ENCODE measurements around the gene ANKRD9.
A peak's percentile ranks its signal among the peaks of the same experiment; 100 is the strongest.
"Not testable (repeated sequence)": the region's sequence is repeated elsewhere in the genome, so short reads cannot be mapped to it uniquely, and the experiment has no call there.

The ANKRD9 gene, protein sequence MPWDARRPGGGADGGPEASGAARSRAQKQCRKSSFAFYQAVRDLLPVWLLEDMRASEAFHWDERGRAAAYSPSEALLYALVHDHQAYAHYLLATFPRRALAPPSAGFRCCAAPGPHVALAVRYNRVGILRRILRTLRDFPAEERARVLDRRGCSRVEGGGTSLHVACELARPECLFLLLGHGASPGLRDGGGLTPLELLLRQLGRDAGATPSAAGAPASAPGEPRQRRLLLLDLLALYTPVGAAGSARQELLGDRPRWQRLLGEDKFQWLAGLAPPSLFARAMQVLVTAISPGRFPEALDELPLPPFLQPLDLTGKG
- 4.7 to 7.2 reads per million in 2 donors for total RNA-seq

DNA sequence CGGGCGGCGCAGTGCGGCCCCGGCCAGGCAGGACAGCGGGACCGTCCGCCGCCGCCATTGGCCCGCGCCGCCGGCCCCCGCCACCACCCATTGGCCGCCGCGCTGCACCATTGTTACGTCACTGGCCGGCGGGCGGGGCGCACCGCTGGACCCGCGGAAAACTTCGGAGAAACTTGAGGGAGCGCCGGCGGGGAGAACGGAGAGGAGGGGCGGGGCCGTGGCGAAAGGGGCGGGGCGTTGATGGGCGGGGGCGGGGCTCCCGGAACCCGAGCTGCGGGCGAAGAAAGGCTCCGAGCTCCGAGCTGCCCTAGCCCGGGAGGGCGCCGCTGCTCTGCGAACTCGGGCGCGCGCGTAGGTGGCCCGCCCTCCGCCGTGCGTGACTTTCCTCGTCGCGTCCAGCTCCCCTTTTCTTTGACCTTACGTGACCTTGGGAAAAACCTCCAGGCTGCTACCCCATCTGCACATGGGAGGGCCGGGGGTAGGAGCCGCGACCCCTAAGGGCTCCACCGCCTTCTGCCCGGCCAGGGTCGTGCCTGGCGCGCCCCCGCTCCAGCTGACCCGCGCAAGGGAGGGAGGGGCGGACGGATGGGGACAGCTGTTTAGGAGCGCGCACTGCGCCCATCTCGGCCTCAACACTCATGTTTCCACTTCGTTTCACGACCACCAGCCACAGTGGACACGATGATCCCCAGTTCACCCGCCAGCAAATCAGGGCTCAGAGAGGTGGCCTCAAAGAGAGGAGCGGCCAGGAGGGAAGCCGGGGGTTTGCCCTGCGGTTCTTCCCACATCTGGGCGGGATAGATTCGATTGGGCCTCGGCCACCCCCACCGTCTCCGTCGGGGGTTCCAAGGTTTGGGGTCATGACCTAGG, at the start of gene ANKRD9:
Gene ANKRD9 (minus strand): TSS at position 31 of the 870 bp plus-strand sequence. CDS start 1,887 bp downstream, outside the sequence.
- peak; percentile 74 to 91 (median 81) for DNase-seq

DNA sequence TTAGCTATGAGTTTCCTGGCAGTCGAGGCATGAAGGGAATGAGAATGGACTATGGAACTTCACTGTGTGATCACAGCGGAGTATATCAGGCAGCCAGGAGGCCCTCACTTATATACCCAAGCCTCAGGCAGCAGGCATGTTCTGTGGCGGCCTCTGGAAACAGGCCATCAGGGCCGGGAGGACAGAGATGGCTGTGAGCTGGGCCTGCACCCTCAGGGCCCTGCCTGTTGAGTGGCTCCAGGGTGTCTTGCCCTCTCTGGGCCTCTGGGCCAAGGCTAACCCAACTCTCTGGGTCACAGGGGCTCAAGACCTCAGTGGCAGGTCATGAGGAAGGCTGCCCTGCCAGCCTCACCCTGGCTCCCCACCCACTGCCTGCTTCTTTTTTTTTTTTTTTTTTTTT, 49.0 kb upstream of the ANKRD9 start:
- no peak for DNase-seq

DNA sequence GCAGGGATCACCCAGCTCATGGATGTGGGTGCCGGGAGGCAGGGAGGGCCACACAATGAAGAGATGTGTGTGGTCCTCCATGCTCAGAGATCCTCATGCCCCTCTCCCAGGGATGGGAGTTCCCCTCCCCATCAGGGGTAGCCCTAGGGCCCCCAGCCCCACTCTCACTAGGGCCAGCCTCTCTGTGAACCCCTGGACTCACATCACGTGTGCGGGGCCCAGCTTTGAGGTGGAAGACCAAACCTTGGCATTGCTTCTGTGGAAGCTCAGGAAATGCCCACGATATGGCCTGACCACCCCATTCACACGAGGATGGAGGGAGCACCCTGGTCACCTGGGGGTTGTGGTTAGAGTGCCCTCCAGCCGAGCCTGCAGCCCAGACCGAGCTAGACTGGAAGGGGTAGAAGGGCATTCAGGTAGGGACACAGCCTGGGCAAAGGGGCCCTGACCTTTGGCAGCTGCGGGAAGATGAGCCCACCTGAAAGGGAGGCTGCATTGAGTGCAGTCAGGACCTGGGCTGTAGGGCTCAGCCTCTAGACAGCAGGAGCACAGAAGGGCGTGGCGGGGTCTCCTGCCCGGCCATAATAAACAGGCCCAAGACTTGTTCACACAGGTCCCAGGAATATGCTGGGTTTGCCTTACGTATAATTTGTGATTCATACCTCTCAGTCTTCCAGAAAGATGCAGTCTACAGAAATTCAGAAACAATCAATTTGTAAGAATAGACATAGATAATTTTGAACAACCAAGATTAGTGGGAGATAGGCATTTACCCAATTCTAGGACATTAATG, 48.1 kb upstream of the ANKRD9 start:
- no peak for DNase-seq

DNA sequence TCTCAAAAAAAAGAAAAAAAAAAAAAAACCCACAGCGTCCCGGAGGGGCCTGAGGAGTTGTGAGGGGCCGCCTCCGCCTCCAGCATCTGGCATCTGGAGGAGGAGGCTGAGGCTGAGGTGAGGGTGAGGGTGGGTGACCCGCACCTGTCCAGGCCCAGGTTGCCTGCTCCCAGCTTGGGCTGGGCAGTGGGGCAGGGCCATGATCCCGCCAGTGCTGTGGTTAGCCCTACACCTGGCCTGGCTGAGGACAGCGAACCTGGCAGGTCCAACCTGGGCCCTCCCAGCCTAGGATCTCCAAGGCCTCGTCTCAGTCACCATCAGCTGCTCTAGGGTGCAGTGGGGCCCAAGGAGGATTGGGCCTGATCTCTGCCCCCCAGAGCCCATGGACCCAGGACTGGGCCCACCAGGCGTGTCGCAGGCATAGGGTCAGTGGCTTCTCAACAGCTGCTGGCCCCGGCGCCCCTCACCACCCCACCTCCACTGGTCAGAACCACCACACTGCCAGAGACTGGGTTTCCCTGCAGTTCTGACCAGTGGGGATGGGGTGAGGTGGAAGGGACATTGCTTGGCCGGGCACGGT, 46.6 kb upstream of the ANKRD9 start:
- no peak for DNase-seq

DNA sequence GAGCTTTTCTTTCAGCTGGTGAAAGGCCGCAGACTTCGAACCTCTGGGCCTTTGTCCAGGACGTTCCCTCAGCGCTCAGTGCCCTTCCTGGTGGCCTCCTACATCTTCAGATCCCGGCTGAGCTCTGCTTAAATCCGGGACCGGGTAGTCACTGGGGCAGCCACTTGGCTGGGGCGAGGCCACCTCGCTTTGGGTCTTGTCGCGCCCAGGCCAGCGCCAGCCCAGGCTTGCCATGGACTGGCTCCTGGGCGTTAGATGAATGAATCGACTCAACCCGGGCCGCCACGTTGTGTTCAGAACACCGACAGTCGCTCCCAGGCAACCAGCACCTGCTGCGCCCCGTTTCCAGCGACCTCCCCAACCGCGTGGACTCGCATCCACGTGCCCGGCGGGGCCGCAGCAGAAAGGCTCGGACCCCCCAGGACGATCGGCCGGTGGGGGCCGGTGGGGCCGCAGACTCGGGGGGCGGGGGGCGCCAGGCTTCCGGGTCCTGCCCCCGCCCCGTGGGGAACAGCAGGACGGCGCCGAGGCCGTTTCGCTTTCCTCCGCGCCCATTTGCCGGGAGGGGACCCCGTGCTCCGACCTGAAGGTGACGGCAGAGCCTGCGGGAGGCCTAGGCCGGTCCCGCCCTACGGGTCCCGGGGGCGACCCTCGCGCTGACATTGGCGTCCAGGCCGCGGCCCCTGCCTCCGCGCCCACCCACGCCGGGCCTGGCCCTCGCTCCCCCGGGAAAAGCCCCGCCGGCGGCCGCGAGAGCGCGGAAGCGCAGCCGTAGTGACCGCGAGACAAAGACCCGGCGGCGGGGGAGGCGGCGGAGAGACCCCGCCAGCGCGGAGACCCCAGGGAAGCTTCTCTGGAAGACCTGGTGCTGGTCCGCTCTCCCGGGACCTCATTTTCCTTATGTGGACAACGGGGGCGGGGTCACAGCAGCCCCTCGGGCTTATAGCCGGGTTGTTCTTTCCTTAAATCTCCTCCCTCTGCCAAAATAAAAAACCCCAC, 45.5 kb upstream of the ANKRD9 start:
- peak; percentile 28 to 69 (median 43) for DNase-seq

DNA sequence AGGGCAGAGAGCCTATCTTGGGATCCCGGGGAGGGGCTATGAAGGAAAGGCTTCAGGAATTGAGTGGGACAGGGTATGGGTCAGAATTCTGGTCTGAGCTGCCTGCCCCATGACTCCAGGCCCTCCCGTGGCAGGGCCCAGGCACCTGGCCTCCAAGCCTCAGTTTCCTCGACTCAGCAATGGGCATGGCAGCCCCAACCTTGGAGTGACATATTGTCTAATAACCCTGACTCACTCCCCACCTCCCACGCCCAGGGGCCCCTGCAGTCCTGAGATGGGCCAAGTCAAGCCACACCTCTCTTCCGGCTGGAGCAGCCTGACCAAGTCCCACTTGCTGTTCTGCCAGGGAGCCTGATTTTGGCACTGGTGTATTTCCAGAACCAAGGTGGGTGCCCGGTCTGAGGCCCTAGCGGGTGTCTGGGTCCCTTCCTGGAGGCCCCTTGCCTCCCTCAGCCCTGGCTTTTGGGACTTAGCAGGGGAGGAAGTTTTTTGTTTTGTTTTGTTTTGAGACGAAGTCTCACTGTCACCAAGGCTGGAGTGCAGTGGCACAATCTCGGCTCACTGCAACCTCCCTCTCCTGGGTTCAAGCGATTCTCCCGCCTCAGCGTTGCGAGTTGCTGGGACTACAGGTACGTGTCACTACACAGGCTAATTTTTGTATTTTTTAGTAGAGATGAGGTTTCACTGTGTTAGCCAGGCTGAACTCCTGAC, 42.6 kb upstream of the ANKRD9 start:
- DNase-seq: peak in 1 of 5 experiments; percentile 12

DNA sequence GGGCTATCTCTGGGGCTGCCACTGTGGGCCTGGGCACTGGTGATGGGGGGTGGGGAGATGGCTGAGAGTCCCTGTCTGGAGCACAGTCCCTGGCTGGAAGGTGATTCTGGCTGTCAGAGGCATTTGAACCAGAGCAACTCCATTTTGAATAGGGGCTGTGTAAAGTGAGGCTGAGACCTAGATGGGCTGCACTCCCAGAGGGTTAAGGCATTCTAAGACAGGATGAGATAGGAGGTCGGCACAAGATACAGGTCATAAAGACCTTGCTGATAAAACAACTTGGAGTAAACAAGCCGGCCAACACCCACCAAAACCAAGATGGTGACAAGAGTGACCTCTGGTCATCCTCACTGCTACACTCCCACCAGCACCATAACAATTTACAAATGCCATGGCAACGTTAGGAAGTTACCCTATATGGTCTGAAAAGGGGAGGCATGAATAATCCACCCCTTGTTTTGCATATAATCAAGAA, 41.4 kb upstream of the ANKRD9 start:
- not testable (repeated sequence) for DNase-seq

DNA sequence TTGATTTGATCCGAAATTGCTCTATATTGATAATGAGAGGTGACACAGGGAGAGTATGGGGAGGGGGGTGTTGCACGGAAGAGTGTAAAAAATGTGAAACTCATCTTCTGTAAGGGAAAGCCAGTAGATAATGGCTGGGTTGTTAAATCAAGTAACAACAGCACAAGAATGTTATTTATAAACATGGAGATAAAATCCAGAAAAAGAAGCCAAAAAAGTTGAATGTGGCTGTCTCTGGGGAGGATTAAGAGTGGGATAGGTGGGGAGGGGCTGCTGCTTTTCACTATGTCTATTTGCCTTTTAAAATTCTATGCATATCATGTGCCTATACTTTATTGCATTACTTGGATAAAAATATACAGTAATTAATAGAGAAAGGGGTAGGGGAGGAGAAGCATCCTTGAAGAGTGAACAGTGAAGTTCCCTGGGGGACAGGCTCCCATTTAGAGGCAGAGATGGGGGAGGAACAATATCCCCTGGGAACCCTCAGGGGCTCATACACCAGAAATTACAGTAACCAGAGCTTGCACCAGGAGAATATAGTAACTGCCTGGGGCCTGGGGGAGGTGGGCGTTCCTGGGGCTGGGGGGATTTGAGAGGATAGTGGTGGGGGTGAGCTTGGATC, 39.2 kb upstream of the ANKRD9 start:
- DNase-seq: no peak

DNA sequence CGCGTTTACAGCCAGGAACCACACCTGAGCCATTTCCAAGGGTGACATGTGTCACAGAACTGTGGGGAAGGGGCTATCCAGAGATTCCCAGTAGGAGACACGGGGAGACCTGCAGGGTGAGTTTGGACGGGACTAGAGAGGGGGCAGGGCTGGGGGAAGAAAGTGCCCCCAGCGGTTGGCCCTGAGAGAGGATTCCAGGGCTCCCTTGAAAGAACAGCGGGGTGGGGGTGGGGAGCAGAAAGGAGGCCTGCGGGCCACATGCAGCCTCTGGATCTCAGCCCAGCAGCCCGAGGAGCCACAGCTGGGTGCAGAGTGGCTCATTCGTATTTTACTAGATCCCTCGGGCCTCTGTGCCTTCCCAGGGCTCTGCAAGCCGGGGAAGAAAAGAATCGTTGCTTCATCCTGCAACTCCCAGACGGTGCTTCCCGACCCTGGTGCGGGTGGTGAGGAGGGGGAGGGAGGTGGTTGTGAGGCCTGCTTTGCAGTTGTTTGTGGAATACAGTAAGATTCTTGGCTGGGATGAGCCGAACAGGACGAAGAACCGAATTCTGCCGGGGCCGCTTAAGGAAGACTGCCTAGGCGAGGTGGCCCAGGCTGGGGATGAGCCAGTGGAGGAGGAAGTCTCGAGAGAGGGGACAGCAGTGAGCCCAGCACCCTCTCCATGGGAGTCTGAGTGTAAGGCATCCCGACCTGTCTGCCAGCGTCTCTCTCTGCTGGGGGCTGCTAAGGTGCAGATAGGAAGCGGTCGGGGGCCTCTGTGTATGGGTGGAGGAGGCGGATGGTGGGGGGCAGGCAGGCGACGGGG, 36.1 kb upstream of the ANKRD9 start:
- no peak for DNase-seq

DNA sequence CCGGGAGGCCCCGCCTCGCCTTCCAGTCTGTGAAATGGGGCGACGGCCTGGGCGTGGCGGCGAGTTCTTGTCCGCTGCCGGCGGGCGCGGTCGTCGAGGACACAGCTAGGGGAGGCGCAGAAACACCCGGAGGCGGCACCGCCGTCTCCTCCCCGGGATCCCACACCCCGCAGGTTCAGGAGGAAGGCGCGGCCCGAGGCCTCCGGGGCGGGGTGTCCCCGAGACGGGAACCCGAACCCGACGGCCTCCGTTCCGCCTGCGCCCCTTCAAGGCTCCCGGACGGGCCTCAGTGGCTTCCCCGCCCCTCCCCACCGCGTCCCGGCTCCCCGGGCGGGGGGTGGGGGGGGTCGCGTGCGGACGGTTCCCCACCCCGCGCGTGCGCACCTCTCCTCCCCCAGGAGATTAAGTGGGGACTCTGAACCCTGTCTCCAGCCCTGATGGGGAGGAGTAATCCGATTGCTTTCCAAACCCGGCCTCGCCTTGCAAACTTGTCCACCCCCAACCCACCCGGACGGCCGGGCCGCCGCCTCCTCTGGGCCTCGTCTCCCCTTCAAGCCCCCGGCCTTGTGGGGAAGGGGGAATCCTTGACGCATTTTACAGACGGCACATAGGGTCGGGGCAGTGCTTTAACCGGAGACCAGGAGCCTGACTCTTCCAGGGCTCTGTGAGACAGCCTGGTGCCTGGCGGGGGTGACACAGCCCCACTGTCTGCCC, 35.3 kb upstream of the ANKRD9 start:
- peak in 2 of 5 experiments; percentile 17 to 37 for DNase-seq

DNA sequence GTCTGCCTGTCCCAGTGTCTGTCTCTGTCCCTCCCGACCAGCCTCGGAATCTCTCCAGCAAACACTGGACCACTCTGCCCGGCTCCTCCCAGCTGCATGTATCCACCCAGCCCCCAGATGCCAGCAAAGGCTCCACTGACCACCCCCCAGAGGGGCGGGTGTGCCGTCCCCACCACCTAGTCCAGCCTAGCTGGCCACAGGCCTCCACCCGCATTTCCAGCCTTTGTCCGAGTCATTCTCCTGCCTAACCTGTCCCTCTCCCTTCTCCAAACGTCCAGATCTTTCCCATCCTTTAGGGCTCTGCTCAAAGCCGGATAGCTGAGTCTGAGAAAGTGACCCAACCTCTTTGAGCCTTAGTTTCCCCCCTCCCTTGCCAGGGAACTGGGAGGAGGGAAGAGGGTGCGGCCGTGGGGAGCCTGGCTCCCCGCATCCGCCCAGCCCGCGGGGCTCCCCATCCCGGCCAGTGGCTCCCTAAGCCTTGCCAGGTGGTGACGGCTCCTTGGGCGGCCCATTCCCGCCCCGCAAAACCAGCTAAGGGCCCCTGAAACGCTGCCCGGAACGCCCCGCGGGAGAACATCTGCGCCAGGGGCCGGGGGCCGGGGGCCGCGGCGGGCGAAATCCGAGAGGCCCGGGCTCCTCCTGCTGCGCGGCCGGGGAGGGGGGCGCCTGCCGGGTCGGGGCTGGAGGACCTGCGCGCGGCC, 34.6 kb upstream of the ANKRD9 start:
- no peak for DNase-seq

DNA sequence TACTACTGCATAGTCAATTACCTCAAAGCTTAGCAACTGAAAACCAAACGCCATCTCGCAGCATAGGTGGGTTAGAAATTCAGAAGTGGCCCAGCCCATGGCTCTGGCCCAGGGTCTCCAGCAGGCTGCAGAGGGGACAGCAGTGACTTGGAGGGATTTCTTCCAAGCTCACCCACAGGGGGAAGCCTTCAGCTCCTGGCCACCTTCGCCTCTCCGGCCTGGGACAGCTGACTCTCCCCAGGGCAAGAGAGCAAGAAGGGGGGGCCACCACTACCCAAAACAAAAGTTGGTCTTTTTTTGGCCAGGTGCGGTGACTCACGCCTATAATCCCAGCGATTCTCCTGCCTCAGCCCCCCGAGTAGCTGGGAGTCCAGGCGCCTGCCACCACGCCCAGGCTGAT, 32.2 kb upstream of the ANKRD9 start:
- no peak for DNase-seq

DNA sequence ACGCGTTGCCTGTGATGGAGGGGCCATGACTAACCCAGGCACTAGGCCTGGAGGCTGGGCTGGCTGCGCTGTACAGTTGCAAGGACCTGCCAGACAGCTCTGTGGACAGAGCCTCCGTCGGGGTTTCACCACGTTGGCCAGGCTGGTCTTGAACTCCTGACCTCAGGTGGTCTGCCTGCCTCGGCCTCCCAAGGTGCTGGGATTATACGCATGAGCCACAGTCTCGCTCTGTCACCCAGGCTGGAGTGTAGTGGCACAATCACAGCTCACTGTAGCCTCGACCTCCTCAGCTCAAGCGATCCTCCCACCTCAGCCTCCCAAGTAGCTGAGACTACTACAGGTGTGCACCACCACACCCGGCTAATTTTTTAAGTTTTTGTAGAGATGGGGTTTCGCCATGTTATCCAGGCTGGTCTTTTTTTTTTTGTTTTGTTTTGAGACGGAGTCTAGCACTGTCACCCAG, 31.5 kb upstream of the ANKRD9 start:
- DNase-seq: not testable (repeated sequence)

DNA sequence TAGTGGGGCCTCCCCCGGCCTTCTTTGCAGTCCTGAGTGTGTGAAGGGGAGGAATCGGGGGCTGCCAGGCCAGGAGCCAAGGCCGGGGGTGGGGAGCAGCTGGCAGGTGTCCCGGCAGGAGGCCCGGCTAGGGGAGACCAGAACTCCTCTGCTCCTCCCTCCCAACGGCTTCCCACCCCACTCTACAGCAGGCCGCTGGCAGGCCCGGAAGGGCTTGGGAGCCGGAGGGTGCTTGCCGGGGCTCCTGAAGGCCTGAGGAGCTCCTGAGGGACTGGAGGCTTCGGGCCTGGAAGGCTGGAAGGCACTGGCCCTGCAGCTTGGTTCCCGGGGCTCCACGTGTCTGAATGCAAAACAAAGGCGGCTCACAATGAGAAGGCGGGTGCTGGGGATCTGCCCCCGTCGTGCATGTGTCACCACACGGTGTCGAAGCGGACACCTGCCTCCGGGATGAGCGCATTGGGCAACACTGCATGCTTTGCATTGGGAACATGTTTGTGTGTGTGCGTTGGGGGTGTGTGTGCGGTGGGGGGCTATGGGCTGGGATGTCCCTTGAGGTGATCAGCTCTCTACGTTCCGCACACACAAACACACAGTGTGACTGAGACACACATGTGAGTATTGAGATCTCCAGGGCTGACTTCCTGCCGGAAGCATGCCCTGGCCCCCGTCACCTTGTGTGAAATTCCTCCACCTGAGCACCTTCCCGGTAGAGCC, 30.9 kb upstream of the ANKRD9 start:
- DNase-seq: no peak

DNA sequence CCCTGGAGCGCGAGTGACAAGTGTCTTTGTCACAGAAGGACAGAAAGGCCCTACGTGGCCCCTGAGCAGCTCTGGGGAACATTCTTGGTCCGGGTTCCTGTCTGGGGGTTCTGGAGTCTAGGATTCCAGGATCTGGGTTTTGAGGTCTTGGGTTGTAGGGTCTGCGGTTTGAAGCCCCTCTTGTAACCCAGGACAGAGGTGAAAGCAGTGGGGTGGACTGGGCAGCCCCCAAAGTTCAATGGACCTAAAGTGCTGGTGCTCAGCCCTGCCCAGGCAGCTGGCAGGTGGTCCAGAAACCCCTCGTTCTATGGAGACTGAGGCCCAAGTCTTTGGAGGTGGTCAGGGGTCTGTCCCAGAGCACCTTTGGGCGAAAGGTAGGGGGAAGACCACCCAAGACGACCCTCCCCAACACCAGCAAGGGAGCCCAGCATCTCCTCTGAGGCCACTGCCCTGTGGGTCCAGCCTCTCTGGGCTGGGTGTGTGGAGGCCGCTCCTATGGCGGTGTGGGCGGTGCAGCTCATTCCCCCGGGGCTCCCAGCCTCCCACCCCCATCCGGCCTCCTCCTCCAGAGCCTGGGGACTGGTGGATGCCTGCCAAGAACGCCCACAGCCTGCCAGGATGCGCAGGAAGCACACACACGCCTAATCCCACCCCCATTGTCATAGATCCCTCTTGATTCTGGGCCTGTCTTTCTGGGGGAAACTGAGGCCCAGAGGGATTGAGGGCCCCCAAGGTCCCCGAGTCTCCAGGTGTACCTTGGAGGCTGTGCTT, 30.2 kb upstream of the ANKRD9 start:
- DNase-seq: no peak
